ENCODE measurements around the gene SEC63.
"Not testable (repeated sequence)": the region's sequence is repeated elsewhere in the genome, so short reads cannot be mapped to it uniquely, and the experiment has no call there.

The SEC63 gene

DNA sequence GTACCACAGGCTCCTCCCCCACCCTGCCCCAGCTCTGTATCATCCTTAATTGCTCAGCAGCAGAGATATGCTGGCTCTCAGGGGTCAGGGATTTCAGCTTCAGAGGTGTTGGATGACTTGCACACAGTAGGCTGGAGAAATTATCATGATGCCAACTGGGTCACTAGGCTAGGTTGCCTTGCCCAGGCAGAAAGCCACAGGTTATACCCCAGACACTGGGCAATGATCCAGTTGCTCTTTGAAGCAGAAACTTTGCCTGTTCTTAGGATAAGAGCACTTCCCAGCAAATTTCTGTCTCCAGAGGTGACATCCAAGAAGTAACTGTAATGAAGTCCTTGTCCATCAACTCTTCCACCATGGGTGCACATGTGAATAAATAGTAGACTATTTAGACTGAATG lies 95.6 kb downstream of the SEC63 start:
- no peak for DNase-seq (ENCODE audit: low spot score)

DNA sequence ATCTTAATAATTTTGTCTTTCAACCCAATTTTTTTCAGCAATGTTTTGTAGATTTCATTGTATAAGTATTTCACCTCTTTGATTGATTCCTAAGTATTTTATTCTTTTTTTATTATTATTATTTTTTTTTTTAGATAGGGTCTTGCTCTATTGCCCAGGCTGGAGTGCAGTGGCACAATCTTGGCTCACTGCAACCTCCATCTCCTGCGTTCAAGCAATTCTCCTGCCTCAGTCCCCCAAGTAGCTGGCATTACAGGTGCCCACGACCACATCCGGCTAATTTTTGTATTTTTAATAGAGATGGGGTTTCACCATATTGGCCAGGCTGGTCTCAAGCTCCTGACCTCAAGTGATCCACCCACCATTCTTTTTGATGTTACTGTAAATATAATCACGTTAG lies 97.0 kb downstream of the SEC63 start:
- DNase-seq (ENCODE audit: low spot score): not testable (repeated sequence)

DNA sequence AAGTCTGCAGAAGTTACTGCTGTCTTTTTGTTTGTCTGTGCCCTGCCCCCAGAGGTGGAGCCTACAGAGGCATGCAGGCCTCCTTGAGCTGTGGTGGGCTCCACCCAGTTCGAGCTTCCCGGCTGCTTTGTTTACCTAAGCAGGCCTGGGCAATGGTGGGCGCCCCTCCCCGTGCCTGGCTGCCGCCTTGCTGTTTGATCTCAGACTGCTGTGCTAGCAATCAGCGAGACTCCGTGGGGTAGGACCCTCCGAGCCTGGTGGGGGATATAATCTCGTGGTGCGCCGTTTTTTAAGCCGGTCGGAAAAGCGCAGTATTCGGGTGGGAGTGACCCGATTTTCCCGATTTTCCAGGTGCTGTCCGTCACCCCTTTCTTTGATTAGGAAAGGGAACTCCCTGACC lies 97.9 kb downstream of the SEC63 start:
- not testable (repeated sequence) for DNase-seq (ENCODE audit: low spot score)

DNA sequence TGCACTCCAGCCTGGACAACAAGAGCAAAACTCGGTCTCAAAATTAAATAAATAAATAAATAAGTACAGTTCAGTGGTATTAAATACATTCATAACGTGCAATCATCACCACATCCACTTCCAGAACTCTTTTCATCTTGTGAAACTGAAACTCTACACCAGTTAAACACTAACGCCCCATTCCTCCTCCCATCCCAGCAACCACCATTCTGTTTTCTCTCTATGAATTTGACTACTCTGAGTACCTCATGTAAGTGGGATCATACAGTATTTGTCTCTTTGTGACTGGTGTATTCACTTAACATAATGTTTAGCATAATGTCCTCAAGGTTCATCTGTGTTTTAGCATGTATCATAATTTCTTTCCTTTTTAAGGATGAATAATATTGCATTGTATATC lies 104.8 kb downstream of the SEC63 start:
- DNase-seq (ENCODE audit: low spot score): no peak

DNA sequence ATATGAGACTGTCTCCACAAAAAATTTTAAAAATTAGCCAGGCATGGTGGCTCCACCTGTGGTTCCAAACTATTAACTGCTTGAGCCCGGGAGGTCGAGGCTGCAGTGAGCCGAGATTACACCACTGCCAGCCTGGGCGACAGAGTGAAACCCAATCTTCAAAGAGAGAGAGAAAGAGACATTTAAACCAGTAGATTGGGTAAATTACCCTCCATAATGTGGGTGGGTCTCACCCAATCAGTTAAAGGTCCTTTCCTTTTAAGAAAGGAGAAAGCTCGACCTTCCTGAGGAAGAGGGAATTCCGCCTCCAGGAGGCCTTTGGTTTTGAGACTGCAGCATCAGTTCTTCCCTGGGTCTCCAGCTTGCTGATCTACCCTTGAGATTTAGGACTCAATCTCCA lies 108.7 kb downstream of the SEC63 start:
- DNase-seq (ENCODE audit: low spot score): no peak

DNA sequence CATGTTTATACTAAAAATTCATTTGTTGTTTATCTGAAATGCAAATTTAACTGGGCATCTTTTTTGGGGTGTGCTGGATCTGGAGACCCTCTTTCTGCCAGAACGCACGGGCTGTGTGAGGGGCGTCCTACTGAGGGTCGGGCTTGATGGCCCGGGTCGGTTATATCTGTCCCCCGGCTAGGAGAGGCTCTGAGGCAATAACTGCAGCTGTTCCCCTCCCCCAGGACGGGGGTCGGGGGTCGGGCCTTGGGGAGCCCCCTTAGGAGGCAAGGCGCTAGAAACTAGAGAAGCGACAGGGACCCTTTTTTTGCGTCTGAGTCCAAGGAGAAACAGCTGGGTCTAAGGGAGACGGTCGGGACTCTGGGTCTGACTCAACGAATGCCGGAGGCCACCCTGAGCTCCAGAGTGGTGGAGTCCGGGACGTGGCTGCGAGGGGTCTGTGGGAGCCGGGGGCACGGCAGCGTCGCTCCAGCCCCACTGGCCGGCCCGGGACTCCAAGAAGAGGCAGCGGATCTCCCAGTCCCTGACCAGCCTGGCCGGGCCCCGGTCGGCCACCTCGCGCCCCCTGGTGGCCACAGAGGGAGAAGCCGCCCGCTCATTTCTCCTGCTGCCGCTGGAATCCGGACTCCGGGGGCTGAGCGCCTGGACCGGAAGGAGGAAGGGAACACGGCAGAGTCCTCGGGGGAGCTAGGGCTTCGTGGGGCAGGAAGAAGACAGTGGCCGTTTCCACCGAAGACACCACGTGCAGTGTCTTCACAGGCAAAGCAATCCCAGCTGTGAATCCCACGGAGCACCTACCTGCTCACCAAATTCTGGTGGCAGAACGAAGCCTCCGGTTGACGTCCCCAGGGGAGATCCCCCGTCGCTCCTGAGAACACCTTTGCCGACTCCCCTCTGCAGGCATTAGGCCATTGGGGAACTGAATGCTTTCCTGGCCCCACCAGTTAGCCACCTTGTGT lies 109.9 kb downstream of the SEC63 start:
- DNase-seq (ENCODE audit: low spot score): peak; percentile 74

DNA sequence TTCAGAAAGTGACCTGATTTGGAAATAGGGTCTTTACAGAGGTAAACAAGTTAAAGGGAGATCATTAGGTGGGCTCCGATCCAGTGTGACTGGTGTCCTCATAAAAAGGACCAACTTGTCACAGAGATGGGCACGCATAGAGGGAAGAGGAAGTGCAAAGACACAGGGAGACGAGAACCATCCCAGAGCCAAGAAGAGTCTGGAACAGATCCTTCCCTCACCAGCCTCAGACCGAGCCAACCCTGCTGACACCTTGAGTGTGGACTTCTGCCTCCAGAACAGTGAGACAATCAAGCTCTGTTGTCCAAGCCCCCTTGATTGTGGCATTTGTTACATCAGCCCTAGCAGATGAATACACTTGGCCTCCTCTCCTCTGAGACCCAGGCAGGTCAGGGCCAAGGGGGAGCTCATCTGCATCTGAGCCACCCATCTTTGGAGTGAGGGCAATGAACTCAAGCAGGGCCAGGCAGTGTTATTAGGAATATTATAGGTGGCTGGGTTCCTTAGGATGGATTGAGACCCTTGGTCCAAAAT lies 111.7 kb downstream of the SEC63 start:
- no peak for DNase-seq (ENCODE audit: low spot score)

DNA sequence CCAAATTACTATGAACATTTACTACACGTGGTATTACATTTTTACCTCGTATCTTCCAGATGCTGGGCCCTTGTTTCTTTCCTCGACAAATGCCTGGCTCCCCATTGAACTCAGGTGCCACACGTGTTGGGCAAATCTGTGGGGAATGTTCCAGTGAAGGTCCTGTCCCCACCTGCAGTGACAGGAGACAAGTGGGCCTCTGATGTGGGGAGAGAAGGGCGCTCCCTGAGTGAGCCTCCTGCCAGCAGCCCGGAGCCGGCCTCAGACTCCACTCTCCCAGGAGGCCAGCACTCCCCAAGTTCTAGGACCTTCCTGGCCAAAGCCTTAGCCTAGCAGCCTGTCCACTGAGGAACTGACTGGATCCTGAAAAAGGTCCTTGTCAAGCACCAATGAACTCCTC lies 112.2 kb downstream of the SEC63 start:
- DNase-seq (ENCODE audit: low spot score): no peak

DNA sequence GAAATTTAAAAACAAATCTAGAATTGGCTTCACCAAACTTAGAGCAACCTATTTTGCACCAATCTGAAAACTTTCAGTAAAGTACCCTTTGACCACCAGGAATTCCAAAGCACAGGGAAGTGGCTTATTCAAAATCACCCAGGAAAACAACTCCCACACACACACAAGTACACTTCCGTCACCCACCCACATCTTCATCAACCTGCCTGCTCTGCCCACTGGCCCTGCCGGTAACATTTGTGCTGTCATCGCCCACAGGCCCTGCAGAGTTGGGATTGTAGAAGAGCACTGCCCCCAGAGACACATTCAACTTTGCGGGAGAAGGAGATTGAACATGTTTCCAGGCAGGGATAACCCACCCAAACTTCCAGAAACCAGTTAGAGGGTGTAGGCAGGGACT lies 114.6 kb downstream of the SEC63 start:
- no peak for DNase-seq (ENCODE audit: low spot score)

DNA sequence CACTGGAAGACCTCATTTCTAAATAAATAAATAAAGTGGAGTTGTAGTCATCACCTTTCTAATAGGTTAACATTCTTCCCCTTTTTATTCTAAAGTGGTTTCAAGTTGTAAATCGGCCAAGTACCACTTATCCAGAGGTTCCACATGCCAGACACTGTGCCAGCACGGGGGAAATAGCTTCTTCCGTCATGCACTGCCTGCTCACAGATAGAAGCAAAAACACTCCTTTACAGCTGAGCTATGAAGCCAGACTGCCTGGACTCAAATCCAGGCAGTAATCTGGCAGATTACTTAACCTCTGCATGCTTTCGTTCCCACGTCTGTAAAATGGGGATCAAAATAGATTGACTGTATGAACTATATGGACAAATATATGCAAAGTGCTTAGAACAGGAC lies 116.7 kb downstream of the SEC63 start:
- DNase-seq (ENCODE audit: low spot score): no peak

DNA sequence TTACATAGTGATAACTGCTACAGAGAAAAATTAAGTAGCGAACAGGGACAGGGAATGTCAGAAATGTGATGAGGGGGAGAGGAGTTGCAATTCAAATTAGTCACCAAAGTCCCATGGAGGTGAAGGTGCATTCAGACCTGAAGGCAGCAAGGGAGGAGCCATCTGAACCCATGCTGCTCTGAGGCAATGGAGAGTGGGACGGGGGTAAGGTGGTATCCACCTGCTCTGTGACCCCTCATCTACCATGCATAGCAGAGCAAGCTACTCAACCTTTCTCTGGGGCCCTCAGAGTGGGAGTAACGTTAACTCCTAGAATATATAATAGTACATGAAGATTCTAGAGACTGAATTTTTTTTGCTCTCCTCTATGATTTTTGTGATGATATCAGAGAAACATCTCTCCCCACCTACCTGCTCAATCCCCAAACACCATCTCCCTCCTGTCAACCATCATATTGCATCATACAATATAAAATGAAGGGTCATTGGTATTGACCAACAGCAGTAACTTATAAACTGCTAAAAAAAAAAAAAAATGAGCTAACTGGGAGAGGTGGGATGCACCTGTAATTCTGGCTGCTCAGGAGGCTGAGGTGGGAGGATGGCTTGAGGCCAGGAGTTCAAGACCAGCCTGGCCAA lies 117.3 kb downstream of the SEC63 start:
- DNase-seq (ENCODE audit: low spot score): no peak

DNA sequence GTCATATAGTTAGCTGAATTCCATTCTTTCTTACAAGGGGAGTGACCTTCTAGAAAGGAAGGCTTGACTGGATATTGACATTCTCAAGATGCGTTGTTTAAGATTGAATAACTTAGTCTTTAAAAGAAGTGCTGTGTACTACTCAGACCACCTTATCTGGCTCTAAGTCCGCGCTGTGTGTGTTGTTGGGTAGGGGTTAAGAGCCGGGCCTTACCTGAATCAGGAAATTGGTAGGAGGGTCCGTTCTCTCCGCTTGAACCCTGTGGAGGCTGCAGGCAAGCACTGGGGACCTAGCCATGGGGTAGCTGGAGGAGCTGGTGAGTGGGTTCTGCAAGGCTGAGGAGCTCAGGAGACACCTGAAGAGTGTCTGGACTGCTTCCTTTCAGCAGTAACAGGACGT lies 124.9 kb downstream of the SEC63 start:
- DNase-seq (ENCODE audit: low spot score): no peak

DNA sequence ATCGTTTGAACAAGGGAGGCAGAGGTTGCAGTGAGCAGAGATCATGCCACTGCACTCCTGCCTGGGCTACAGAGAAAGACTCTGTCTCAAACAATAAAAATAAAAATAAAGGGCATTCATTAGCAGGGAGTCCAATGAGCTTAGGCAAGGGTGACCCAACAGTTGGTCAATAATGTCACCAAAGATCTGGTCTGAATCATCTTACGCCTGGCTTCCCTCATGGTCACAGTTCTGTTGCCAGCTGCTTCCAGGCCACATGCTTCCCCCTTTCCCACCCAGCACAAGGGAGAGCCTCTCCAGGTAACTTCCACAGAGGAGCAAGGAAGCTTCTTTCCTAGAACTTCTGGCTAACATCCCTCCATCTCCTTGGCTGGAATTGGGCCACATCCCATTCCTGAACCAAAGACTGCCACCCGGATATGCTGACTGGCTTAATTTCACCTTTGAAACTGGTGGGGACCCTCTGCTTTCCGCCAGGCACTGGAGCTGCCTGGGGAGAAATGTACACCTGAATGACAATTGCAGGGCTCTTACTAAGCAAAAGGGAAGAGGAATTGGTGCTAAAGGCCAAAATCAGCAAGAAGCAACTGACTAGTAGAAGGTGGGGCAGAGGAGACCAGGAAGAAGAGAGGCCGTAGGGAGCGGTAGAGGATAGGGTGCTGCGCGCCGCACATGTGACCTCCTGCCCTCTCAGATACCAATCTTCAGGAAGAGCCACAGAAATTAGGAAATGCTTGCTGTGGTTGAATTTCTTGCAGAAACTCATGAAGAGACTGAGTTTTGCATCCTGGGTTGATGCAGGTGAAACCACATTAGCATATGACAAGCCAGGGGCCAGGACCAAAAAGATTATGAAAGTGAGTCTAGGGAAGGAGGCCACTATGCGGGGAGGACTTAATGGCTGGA lies 125.6 kb downstream of the SEC63 start:
- DNase-seq (ENCODE audit: low spot score): no peak

DNA sequence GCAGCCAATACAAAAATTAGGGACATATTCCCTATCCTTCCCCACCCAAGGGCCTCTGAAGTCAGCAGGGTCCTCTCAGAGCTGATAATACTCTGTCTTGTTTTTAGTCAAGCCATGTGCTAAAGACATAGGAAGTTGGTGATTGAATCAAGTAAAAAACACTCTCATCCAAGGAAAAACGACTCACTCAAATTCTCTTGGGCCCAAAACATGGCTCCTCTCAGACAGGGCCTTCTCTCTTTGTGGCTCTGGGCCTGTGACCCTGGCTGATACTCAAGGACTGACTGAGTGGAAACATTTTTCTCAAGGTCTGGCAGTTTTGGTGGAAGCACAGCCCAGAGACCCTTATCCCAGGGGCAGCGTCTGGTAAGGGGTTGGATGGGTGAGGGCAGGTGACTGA lies 127.9 kb downstream of the SEC63 start:
- DNase-seq (ENCODE audit: low spot score): no peak

DNA sequence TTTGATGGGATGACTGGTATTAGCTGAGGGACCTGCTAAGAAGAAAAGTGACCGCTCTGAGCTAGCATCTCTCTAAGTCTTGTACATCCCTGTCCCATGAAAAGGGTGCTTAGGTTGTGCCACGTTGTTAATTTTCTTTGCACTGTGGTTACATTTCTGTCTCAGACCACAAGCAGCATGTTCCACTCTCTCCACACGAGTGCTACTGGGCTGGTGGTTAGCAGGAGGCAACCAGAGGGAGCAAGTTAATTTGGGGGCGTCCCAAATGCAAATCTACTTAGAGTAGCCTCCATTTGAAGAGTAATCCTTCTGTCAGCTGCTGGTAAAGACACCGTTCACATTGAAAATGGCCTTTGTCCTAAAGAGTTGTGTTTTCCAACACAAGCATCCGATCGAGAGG lies 130.5 kb downstream of the SEC63 start:
- no peak for DNase-seq (ENCODE audit: low spot score)

DNA sequence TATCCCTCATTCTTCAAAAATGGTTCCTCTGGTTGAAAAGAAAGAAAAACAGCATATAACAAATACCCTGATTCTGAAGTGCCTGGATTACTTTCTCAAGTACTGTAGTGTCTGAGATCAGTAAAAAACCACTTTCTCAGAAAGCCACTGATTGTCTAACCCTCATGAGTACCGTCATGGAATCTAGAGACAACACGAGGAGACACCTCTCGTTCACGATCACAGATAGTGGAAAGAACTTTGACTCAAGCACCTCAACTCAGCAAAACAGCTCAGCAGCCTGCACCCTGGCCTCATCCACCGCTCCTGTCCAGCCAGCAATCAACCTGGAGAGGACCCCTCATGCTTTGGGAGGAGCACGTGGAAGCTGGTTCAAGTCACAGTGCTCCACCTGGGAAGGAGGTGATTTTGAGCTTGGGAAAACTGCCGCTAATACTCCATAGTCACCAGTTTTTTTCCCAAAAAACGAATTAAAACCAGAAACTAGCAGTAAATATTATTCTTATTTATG lies 134.9 kb downstream of the SEC63 start:
- peak; percentile 65 for DNase-seq (ENCODE audit: low spot score)

DNA sequence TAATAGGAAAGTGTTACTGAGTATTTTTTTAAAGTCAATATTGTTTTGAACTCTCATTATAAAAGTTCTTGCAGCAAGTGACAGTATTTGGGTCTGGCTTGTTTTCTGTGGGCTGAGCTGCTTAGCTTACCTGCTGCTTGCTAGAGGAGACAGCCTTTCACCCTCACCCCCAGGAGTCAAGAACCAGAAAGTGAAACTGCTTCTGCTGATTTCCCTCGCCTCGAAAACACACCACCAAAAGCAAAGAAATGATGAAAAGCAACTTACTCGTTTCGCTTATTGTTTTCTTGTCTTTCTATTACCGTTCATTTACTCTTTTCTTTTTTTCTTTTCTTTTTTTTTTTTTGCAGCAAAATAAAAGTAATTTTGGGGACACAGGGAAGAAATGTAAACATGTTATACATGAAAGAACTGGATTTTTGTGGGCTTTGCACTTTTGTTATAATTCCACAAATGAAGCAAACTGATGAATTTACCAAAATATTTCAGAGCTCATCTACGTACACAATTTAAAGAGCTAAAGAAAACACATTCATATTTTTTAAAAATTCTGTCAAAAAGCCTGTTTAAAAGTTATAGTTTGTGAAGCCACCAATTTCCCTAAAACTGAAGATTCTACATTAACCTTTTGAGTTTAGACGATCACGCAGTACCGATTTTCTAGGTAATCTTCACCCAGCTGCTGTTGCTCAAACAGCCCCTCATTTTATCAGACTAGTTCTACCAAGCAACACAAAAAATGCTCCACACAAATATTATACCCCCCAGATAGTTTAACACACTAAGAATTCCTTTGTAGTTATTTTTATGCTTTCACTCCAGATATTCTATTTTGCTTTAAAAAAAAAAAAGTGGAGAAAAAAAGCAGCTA lies 135.6 kb downstream of the SEC63 start:
- peak; percentile 81 for DNase-seq (ENCODE audit: low spot score)

DNA sequence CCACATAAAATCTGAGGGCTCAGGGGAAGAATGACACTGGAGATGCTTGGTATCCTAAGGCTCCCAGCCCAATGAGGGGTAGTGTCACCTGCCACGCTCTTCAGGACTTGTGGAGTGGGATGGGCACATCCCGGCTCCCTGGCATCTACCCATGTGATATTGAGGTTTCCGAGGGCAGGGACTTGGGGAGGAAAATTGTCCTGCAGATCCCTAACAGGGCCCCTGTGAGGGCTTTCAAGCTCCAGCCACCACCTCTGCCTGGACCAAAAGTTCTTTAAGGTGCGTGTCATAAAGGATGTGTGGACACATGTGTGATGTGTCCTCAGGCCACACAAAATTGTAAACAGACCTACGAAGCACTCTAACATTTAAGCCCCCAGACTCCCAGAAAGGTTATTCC lies 136.4 kb downstream of the SEC63 start:
- no peak for DNase-seq (ENCODE audit: low spot score)

DNA sequence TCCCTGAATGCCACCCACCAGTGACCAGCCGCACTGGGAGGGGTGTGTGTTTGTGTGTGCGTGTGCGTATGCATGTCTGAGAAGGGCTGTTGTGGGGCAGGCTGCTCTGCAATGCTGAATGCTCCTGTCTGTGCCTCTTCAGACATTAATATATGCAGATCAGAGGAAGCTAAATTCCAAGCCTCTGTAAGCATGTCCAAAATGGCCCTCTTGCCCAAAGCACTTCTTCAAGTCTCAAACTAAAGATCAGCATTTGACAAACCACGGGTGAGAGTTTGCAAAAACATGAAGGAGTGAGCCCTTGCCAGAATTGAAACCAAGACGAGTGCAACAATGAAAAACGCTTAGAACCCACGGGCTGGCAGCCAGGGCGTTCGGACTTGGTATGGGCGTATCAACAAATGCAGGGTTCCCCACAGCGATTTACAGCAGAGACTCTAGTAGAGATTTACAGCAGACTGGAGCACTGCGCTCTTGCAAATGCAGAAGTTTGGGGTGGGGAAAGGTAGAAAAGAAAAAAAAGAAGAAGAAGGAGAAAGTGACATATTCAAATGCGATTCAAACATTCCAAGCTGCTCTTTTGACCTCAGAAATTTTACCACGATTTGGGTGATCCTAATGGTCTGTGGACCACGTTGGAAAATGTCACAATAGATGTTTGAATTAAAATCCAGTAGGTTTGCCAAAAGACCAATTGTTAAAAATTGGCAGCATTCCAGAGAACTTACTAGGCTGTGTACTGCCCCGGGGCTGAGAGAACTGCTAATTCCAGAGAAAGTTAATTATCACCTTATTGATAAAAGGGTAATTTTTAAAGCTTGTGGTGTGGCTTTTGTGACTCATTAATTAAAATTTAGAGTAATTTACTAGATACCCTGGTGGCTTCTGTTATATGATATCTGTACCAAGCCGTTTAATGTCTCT lies 137.4 kb downstream of the SEC63 start:
- peak; percentile 52 for DNase-seq (ENCODE audit: low spot score)

DNA sequence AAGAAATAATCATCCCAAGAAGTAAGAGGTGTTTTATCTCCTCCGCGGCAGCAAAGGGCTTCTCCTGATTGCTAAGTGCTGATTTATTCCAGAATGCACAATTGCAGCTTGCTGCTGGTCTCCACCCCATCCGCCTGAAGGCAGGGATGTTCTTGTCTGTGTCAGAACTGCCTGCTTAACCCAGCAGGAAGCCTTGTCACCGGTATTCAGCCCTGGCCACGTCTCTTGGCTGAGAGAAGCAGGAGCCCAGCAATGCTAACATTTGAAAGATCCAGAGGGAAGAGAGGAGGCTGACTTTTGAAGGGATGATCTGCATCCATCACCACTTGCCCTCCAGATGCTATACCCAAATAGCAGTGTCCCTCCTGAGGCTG lies 138.1 kb downstream of the SEC63 start:
- peak; percentile 59 for DNase-seq (ENCODE audit: low spot score)

Measured in CD4-positive, alpha-beta T cell treated with Interleukin-6 at 100 ng/mL for 8 hours (primary cell).